Fibroblast of villous mesenchyme (primary cell): ENCODE results near the gene CDH26. TPM values are rescaled to one million over a fixed set of nuclear protein-coding genes. Genes with fewer than 3 reads are reported as not detected.

Source experiments
- DNase-seq: peaks from one replicate; pipeline ENCODE4 v3.0.0-alpha.2; 2010; ENCODE audit warnings: low read depth
- H3K4me3 ChIP-seq: 2 replicates; pipeline ENCODE4 v1.5.1; 2011; ENCODE audit warnings: low read depth, mild to moderate bottlenecking, low read length
- total RNA-seq: library from RNA; depleted of rRNA; stranded (reverse); fragments of >200 nt; gene quantifications from 2 replicates; pipeline ENCODE4 v1.2.3, GENCODE V29; 2012
- TF ChIP-seq, protein P1 (sequence below): IDR thresholded peaks from 2 replicates; pipeline ENCODE4 v1.5.1; 2012; ENCODE audit warnings: low read depth, mild to moderate bottlenecking, low read length; ENCODE audit not compliant: insufficient read depth

The CDH26 gene
- total RNA-seq, 1 donor = 0.86 TPM

DNA sequence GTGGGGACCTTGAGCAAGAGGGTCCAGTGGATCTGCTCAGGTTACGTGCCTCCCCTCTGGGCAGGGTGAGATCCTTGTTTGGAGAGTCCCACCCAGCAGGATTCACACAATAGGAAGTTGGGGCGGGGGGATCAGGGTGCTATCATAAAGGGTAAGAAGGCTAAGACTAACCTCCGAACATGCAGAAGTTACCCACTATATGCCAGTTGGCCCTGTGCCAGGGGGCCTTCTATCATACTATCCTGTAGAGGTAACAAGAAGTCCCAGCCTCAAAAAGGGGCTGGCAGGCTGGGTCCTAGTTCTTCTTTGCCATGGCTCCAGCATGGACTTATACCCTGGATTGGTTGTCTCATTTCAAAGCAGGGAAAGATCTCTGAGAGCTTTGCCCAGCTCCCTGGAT is 94.1 kb downstream of the CDH26 start:
- TF ChIP-seq, protein P1, sequence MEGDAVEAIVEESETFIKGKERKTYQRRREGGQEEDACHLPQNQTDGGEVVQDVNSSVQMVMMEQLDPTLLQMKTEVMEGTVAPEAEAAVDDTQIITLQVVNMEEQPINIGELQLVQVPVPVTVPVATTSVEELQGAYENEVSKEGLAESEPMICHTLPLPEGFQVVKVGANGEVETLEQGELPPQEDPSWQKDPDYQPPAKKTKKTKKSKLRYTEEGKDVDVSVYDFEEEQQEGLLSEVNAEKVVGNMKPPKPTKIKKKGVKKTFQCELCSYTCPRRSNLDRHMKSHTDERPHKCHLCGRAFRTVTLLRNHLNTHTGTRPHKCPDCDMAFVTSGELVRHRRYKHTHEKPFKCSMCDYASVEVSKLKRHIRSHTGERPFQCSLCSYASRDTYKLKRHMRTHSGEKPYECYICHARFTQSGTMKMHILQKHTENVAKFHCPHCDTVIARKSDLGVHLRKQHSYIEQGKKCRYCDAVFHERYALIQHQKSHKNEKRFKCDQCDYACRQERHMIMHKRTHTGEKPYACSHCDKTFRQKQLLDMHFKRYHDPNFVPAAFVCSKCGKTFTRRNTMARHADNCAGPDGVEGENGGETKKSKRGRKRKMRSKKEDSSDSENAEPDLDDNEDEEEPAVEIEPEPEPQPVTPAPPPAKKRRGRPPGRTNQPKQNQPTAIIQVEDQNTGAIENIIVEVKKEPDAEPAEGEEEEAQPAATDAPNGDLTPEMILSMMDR = no peak
- H3K4me3 ChIP-seq = no peak overlapping the region
- DNase-seq = no peak

DNA sequence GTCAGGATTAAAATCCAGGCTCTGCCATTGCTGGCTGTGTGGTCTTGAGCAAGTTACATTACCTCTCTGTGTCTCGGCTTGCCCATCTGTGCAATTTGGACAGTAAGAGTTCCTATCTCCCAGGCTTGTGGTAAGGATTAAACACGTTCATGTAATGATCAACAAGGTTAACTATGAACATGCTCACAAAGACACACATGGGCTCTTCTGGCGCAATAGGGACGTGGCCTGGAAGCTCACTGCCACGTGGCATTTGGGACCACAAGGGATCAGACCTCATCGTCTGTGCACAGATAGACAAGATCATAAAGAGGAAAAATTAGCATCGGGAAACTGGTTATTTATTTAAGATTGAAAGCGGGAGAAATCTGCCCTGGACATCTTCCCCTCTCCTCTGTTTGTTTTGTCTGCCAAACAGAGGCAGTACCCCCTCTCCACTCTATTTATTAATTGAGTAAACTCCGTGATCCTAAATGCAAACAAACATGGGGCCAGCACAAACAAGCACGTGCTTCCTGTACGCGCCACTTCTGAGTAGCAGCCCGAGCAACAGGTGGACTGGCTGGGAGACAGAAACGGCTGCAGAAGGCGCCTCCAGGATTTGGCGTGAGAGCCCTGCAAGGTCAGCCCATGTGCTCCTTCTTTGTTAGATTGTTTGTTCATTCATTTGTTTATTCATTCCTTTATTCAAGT is 95.0 kb downstream of the CDH26 start:
- no peak overlapping the region for H3K4me3 ChIP-seq
- TF ChIP-seq, protein P1 = no peak

DNA sequence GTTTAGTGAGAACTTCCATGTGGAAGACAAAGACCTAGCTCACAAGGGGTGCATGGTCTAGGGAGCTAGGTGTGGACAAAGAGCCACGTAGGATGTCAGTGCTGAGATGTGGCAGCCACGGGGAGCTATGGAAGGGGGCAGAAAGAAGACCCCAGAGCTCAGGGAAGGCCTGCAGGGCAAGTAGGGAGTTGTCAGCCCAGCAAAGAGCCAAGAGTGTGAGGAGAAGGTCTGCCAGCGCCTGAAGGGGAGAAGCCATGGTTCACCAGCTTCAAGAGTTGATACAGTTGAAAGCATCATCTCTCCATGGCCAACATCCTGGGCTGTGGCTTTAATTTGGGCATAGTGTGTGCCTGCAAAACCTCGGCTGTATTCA is 95.6 kb downstream of the CDH26 start:
- H3K4me3 ChIP-seq = no peak overlapping the region
- no peak for DNase-seq
- TF ChIP-seq, protein P1 = no peak

More for the DNA sequence above, 95.0 kb downstream of the CDH26 start:
- DNase-seq = peak; percentile 8

DNA sequence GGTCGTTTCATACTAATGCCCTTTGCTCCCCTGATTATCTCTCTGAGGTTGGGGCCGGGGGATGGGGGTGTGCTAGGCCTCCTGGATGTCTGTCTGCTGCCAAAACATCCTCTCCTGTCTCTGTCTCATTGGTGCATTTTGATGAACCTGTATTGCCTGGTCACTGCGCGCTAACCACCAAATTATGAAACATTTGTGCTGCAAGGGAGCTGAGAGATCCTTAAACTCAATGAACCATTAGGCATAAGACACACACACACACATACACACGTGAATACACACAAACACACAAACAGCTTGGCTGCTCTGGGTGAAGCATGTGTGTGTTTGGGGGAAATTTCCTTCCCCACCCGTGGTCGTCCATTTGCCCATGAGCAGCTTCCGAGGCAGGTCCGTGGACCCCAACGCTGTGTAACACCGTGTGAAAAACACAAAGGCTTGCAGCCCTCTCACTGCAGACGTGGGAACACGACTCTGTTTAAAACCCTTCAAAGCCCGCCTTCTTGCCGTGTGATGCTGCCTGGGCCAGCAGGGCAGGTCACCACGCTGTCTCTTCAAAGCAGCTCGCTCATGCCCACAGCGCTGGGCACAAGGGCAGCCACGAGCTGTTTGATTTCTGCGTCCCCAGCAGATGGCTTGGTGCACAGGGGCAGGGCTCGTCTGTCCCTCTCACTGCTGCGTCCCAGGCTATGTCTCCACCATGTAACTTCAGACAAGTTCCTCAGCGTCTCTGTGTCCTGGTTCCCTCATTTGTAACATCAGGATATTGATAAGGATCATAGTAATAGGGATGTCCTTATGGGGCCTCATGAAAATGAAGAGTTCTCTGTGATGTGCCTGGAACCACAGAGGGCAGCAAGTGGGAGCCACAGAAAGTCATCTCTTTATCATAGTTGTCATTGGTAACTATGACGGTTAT is 96.8 kb downstream of the CDH26 start:
- TF ChIP-seq, protein P1 = no peak

DNA sequence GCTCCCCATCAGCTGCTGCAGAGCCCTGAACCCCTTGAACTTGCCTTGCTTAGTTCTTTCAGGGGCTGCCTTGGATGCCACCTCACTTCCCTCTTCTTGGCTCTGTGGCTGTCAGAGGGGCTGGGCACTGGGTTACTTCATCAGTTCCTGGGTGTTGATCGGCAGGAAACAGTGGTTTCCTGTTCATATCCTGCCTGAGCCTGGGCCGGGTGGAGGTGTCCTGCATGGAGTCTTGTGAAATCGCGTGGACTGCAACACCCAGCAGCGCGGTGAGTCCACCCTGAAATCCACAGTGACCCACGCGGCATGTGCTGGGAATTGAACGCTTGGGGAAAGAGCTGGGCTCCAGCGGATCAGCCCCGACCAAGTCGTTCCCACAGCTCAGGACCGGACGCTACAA is 97.5 kb downstream of the CDH26 start:
- H3K4me3 ChIP-seq = no peak overlapping the region
- TF ChIP-seq, protein P1 = no peak
- DNase-seq = peak; percentile 37

More for the DNA sequence above, 96.8 kb downstream of the CDH26 start:
- no peak overlapping the region for H3K4me3 ChIP-seq
- no peak for DNase-seq

DNA sequence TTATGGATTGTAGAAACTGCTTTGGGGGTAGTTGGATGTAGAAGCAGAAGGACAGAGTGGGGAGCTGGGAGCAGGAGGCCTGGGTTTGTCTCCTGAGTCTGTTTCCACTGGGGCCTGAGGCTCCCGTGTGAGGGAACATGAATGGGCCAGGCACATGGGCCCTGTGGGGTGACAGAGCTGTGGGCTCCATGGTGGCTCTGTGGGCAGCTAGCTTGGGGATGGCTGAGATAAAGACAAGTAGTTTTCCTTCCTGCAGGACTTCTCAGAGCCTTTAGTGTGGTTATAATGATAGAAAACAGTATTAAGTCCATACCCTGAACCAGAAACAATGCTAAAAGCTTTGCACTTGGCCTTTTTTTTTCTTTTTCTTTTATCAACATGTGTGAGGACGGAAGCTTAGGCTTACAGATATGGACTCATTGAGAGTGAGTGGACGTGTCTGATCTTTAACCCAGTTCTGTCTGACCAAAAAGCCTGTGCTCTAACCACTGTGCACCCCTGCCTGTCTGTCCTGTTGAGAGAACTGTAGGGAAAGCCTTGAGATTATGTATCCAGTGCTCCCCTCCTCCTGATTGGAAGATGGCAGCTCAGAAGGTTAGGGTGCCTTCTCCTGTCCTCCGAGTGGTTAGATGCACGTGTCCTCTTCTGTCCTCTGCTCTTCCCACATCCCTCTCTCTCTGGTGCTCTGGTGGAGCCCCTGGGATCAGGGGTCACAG is 98.3 kb downstream of the CDH26 start:
- H3K4me3 ChIP-seq = no peak overlapping the region
- DNase-seq = no peak
- TF ChIP-seq, protein P1 = no peak
